ENCODE data around the gene FSTL5.

FSTL5 gene

GRCh38 chr4:162102713-162103112 lies 61.1 kb downstream of the FSTL5 start:
- no peak for DNase-seq

DNA sequence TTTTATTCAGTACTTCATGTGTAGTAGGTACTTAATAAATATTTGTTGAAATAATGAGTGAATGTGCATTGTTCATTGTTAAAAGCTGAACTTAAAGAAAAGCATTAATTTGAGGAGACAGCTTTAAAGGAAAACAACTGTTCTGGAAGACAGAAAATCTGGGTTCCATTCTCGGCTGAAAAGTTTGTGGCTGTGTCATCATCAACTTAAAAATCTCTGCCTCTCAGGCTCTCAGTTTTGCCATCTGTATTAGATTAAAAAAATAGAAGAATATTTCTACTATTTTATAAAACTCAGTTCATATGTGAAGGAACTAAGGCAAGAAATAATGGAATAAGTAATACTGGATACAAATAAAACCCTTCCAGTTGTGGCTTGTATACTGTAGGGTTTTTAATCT lies 62.5 kb downstream of the FSTL5 start:
- DNase-seq = no peak

DNA sequence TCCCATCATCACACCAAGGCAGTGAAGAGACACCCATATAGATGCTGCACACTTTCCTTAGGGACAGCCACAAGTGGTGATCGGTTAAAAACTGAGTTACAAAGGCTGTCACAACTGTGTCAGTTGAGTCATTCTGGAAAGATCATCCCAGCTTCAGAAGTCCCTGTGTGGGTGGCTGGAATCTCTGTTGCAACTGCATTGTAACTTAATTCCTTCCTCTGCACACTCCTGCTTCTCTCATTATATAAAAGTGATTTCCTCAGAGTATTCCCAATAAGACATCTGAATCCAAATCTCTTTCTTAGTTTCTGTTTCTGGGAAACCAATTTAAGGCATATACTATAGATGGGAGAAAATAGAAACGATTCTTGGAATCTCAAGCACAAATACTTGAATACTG lies 88.1 kb downstream of the FSTL5 start:
- no peak for DNase-seq

DNA sequence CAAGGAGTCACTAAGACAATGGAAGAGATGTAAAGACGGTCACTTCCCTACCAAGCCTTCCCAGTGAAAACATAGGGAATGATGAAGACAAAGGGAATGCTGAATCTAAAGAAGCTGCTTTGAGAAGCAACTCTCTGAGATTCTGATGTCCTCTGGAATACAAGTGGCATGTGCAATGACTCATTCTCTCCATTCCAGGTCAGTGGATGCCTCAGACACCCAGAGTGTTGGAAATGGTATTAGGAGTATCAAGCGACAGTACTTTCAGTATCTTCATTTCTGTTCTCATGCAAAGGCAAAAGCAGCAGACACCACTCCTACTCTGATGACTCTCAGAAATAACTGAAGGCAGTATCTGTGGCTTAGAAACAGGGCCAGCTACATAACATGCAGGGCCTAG lies 102.6 kb downstream of the FSTL5 start:
- DNase-seq = no peak

DNA sequence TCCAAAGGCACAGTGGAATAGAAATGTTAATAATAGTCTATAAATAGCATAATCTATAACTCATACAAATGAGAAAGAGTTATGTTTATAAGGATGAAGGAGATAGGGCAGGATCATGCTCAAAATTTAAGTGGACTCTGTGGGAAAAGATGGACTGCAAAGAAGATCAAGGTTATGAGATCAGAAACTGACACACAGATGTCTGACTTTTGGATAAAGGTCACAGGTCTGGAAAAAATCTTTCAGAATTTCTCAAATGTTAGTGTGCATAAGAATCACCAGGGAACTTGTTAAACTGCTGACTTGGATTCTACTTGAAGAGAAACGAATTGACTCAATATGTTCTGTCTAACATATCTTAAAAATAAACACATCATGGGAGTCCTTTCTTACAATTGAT lies 104.1 kb downstream of the FSTL5 start:
- no peak for DNase-seq

DNA sequence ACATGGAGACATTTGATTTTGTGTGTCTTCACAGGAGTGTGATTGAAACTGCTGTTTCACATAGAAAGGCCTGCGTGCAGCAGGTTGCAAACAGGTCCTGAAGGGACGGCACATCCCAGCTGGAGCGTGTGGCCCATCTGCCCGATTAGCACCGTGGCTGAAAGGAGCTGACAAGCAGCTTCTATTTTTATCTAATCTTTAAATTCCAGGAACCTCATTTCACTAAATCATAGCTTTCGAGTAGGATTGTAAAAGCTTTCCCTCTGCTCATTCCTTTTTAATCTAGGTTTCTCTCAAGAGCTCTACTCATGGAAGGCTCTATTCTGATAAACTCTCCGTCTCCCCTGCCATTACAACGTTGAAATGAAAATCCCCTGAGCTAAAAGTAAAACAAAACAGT lies 106.8 kb downstream of the FSTL5 start:
- DNase-seq = no peak

DNA sequence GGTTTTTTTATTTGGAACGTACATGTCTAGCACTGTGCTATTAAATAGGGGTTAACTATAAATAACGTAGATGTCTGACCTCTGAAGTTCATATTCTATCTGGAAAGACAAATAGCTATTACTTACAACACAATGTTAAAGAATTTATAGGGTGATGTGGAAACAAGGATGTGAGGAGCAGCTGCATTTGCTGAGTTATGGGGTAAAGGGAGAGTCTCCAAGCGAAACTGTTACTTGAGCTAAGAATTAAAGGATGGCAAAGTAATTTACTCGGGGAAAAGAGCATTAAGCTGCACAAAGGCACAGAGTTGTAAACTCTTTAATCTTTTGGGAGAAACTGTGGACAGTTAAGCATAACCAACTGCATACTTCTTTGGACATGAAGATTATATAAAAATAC lies 117.7 kb downstream of the FSTL5 start:
- no peak for DNase-seq

DNA sequence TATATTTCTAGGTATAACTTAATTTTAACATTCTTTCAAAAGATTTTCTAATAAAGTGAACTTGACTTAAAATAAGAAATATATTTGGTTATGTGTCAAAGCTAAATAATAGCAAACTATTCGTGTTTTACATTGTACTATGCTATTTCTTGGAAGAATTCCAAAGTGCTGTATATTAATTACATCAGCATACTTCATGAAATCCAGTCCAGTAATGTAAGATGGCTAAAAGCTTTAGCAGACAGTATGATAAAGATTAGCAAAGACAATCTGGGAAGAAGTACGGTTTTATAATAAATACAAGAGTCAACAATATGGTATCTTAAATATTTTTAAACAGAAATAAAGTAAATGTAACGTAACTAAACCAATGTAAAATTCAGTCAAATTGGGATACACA lies 125.7 kb downstream of the FSTL5 start:
- no peak for DNase-seq

DNA sequence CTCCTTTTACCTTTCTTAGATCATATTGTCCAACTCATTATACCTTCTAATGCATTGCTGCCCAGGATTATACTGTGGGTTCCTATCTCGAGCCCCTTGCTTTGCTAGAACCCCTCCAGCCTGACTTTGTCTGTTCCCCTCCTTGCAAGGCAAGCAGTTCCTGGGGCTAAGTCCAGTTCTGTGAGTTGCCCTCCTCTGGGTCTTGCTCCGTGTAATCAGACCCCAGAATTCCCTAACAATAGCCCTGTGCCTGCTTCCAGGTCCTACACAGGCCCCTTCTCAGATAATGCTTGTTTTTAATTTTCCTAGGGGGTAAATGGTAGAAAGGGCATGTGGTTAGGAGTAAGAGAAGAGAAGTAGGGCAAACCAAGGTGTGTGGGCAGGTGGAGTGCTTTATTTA lies 145.9 kb downstream of the FSTL5 start:
- no peak for DNase-seq

- DNase-seq = no peak
Observed at GRCh38 chr4:162016991-162017390, 146.8 kb downstream of the FSTL5 start.

- no peak for DNase-seq
Observed at GRCh38 chr4:162016219-162016618, 147.6 kb downstream of the FSTL5 start.

GRCh38 chr4:162015090-162015489 lies 148.7 kb downstream of the FSTL5 start:
- no peak for DNase-seq

- DNase-seq = no peak
Observed at GRCh38 chr4:162011089-162011488, 152.7 kb downstream of the FSTL5 start.

- no peak for DNase-seq
Observed at GRCh38 chr4:162010362-162010761, 153.4 kb downstream of the FSTL5 start.

DNA sequence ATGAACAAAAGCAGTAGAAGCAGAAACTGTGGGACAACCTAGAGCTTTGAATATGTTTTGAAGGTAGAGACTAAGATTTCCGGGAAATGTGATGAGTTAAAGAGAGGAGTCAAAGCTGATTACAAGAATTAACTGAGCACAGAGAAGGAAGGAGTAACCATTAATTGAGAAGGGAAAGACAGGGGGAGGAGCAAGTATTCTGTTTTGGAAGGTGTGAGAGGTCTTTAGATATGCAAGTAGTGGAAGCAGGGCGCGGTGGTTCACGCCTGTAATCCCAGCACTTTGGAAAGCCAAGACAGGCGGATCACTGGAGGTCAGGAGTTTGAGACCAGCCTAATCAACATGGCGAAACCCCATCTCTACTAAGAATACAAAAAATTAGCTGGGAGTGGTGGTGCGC lies 171.5 kb downstream of the FSTL5 start:
- DNase-seq = no peak

DNA sequence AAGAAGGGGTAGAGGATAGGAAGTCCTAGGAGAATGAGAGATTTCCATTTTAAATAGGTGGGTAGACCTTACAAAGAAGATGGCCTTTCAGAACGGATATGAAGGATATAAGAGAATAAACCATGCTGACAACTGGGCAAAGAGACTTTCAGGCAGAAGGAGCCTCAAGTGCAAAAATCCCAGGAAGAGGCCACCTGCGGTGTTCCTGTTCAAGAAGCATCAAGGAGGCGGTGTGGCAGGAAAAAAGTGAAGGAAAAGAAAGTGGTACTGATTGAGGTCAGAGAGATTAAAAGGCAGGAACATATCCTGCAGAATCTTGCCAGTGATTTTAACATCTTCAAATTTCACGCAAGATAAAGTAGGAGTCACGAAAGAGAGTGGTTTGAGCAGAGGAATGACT lies 172.0 kb downstream of the FSTL5 start:
- DNase-seq = no peak

- no peak for DNase-seq
Observed at GRCh38 chr4:161990721-161991120, 173.1 kb downstream of the FSTL5 start.

DNA sequence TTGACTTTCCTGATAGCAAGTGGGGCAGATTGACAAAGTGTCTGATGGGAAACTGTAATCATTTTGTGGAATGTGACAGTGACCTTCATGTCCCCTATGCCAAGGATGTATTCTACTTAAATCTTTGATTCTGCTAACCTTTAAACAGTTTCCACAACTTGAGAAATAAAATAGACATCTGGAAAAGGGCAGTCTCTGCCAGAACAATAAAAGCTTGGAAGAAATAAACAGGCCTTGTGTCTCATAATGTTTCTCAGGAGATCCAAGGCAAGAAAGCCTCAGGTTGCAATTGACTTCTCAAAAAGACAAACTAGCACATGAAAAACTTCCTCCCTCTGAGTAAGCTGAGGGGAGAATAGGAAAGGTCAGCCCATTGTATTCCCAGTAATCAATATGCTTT lies 174.9 kb downstream of the FSTL5 start:
- DNase-seq = no peak

DNA sequence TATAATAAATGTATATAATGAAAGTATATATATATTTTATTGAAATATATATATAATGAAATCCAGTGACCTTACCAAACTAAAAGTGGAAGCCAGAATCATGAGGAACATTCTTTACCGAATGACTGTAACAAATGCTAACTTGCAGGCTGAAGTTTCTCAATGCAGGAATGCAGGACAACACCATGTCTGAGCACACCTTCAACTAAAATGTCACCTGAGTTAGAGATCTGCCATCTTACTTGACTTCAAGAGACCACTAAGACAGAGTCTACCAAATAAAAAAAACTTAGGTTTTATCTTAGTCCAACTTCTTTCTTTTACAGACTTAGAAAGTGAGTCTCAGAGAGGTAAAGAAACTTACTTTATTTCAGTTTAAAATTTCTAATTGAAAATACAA lies 176.2 kb downstream of the FSTL5 start:
- DNase-seq = no peak

DNA sequence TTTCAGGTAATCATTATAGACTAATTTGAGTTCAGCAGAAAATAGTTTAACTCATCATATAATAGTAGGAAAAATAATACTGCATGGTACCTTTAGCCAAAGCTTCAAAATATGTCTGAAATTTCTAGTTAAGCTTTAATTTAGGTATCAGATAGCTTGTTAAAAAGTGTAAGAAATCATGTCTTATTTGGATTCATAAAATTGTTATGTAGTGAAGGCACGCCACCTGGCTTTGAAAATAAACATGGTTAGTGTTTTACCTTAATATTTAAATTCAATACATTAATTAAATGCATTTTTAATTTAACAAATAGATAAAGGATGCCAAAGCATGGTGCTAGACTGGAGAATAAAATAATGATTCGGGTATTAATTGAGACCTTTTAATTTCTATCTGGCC lies 211.4 kb downstream of the FSTL5 start:
- no peak for DNase-seq

DNA sequence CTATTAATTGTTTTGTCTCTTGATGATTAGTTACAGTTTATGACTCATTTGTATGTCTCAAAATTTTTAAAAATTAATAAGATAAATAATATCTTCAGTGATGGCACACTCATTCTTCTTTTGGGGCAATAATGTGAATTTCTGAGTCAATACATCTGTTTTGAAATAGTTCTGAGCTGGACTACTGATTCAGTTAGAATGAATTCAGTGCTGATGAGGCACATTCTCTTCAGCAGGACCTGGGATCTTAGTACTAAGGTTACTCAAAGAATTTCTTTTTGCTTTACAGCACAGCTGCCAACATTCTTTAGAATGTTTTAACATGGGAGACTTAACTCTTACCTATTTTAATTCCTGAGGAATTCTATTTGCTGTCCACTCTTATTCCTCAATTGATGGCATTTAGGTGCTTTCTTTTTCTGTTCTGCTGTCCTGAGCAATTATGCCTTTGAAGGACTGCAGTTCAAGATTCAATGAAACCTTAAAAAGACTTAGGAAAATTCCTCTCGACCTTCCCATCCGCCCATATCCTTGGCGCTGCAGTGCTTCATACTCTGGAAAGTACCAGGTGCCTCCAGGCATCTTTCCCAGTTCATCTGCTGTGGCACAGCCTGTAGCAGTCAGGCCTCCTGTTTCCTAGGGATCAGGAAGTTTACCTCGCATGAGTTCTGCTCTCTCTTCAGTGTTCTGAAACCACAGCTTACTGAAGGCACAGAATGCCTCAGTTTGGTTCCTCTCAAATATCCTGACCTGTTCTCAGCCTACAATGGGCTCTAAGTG lies 213.7 kb downstream of the FSTL5 start:
- DNase-seq = no peak

- DNase-seq = no peak
Observed at GRCh38 chr4:161948026-161948770, 215.6 kb downstream of the FSTL5 start.

DNA sequence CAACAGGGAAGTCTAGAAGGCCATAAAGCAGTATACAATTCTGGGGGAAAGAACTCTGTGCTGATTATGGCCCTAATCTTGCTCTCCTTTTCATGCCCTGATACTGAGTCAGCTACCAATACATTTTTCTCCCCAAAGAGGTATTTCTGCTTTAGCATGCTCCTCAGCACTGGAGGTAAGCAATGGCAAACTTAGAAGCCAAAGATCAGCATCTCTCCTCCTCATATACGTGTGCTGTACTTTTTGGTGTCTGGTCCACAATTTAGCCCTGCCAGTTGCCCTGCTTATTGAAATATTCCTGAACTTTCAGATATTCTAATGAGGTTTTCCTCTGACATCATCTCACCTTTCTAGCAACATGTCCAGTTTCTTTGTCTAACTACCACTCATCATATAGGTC lies 226.2 kb downstream of the FSTL5 start:
- no peak for DNase-seq

GRCh38 chr4:161936625-161937550 lies 226.9 kb downstream of the FSTL5 start:
- no peak for DNase-seq
